Kidney epithelial cell (primary cell): ENCODE measurements around the gene CNTNAP2. TPM values are rescaled to one million over a fixed set of nuclear protein-coding genes. Genes with fewer than 3 reads are reported as not detected.

Experiments
- DNase-seq: peaks from one replicate; pipeline ENCODE4 v3.0.0-alpha.2; 2010; ENCODE audit warnings: low read depth
- H3K27me3 ChIP-seq: 2 replicates; pipeline ENCODE4 v1.6.0; 2011; ENCODE audit warnings: low read length; ENCODE audit not compliant: control insufficient read depth, insufficient read depth
- H3K36me3 ChIP-seq: 2 replicates; pipeline ENCODE4 v1.5.1; 2011; ENCODE audit warnings: low read length; ENCODE audit not compliant: control insufficient read depth, insufficient read depth
- H3K4me3 ChIP-seq: 2 replicates; pipeline ENCODE4 v1.5.1; 2011; ENCODE audit warnings: low read depth, mild to moderate bottlenecking, control low read depth, low read length
- total RNA-seq: library from RNA; depleted of rRNA; stranded (reverse); fragments of >200 nt; gene quantifications from 2 replicates; pipeline ENCODE4 v1.2.3, GENCODE V29; 2015
- TF ChIP-seq, protein P1 (sequence below): IDR thresholded peaks from 2 replicates; pipeline ENCODE4 v1.5.1; 2011; ENCODE audit warnings: mild to moderate bottlenecking, moderate library complexity, low read length, control low read depth, inconsistent platforms; ENCODE audit not compliant: insufficient read depth, poor library complexity, severe bottlenecking

CNTNAP2 gene
- total RNA-seq, 1 donor from 2014 or later: 14.0 TPM

DNA sequence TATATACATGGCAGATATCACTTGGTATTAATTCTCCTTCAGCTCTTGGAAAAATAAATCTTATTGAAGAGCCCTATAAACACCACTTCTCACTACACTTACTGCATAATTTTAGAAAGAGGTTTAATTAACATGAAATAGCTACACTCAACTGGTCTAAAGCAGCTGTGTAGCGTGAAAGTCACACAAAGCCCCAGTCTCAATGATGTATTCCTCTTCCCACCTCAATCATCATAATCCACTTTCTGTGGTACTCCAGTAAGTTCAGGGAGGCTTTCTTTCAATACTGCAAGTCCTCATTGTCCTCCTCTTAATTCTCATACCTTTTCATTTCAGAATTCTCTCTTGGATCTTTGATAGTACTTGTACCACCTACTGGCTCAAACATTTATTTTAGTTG is 688.0 kb downstream of the CNTNAP2 start:
- no peak for DNase-seq
- TF ChIP-seq, protein P1, sequence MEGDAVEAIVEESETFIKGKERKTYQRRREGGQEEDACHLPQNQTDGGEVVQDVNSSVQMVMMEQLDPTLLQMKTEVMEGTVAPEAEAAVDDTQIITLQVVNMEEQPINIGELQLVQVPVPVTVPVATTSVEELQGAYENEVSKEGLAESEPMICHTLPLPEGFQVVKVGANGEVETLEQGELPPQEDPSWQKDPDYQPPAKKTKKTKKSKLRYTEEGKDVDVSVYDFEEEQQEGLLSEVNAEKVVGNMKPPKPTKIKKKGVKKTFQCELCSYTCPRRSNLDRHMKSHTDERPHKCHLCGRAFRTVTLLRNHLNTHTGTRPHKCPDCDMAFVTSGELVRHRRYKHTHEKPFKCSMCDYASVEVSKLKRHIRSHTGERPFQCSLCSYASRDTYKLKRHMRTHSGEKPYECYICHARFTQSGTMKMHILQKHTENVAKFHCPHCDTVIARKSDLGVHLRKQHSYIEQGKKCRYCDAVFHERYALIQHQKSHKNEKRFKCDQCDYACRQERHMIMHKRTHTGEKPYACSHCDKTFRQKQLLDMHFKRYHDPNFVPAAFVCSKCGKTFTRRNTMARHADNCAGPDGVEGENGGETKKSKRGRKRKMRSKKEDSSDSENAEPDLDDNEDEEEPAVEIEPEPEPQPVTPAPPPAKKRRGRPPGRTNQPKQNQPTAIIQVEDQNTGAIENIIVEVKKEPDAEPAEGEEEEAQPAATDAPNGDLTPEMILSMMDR: no peak
- no peak overlapping the region for H3K4me3 ChIP-seq
- no peaks in the 10 kb centered on the region for H3K36me3 ChIP-seq
- H3K27me3 ChIP-seq: no peaks in the 10 kb centered on the region

DNA sequence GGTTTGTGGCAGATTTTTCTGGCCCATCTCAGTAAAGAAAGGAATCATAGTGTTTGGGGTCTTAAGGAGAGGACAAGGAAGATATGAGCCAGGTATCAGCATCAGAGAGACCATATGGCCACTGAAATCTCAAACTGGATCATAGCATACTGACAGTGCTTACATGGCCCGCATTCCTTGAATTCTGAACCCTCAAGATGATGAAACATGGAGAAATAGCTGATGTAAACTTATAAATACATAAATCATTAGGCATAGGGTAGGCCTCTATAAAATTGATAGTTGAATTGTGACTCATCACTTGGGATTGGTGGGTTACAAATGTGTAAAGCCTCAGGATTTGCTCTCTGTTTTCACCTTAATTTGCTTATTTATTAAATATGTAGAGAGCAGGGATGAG is 688.5 kb downstream of the CNTNAP2 start:
- TF ChIP-seq, protein P1: no peak
- Histone ChIP-seq H3K4me3 (no peak overlapping the region), H3K27me3 (no peaks in the 10 kb centered on the region), H3K36me3 (no peaks in the 10 kb centered on the region)
- DNase-seq: no peak

DNA sequence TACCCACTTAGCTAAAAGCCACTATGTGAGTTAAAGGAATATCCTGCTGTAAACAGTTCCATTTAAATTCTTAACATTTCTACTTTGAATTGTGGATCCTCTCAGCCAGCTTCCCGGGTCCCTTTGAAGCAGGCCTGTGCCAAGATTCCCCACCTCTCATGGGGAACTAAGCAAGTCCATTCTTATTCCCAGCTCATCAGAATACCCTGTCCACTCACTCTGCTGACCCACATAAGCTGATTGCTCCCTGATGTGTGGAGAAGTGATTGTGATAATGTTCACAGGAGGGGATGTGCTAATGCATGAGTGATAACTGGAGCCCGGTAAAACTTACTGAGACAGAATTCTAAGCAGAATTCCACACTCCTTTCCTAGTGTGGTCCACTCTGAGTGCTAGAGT is 709.7 kb downstream of the CNTNAP2 start:
- TF ChIP-seq, protein P1: no peak
- Histone ChIP-seq H3K27me3 (no peaks in the 10 kb centered on the region), H3K36me3 (no peaks in the 10 kb centered on the region), H3K4me3 (no peak overlapping the region)
- DNase-seq: no peak

DNA sequence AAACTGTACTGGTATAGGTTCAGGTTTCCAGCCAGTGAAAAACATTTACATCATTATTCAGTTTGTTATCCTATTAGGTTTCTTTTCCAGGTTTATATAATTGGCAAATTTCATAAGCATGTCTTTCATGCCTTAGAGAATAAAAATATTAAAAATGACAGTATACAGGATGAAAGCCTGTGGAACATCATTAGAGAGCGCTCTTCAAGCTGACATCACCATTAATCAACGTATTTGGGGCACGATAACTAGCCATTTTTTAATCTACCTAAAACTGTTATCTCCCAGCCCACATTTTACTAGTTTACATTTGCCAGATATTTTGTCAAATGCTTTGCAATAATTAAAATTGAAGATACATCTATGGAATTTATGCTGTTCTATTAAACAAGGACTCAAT is 714.1 kb downstream of the CNTNAP2 start:
- DNase-seq: no peak
- TF ChIP-seq, protein P1: no peak
- Histone ChIP-seq H3K4me3 (no peak overlapping the region), H3K27me3 (no peaks in the 10 kb centered on the region), H3K36me3 (no peaks in the 10 kb centered on the region)

DNA sequence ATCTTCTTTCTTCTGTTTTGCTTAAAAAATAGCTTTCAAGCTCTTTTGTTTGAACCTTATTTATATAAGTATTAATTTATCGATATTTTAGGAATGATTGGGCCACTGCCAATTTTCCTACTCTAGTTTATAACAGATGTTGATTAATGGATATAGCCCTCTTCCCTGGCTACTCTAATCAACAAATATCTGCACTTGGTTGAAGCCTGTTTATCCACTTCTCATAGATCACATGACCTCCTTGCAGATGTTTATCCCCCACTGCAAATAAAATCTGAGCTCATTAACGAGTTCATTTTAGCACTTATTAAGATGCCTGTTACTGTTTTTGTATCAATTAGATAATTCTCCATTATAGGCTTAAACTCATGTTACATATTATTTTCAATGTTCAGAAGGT is 715.3 kb downstream of the CNTNAP2 start:
- no peak for DNase-seq
- Histone ChIP-seq H3K36me3 (no peaks in the 10 kb centered on the region), H3K4me3 (no peak overlapping the region), H3K27me3 (no peaks in the 10 kb centered on the region)
- TF ChIP-seq, protein P1: no peak

DNA sequence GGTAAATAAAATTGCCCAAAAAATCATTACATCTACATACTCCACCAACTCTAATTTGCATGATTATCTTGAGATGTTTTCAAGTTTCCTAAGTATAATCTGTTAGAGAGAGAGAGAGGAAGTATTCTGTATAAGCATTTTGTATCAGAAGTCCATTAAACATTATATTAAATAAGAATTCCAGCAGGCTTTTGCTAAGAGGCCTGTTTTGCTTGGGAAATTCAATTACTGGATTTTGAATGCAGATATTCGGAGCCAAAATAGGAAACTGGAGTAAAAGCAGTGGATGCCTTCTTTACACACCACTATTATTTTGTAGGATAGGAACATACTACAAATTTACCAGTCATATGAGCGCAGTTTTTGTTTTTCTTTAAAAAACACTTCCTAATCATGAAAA is 727.8 kb downstream of the CNTNAP2 start:
- DNase-seq: no peak
- Histone ChIP-seq H3K27me3 (no peaks in the 10 kb centered on the region), H3K36me3 (no peaks in the 10 kb centered on the region), H3K4me3 (no peak overlapping the region)
- TF ChIP-seq, protein P1: no peak
